Liver (tissue), 9 donors: Measurements from ENCODE around the gene FARP1. TPM values are rescaled to one million over a fixed set of nuclear protein-coding genes. Genes with fewer than 3 reads are reported as not detected.
A peak's percentile ranks its signal among the peaks of the same experiment; 100 is the strongest.

Experiments
- DNase-seq: peaks from one replicate; pipeline ENCODE4 v3.0.0-alpha.2; 2017; ENCODE audit warnings: low spot score
- H3K27ac ChIP-seq, 2 donors: one replicate each; pipeline ENCODE4 v1.7.0; 2013; ENCODE audit warnings: inconsistent platforms in 2 of 2, low read length in 2 of 2, control low read depth in 1 of 2, low read depth in 1 of 2, mild to moderate bottlenecking in 1 of 2
- H3K27me3 ChIP-seq, 4 donors: one replicate each; pipeline versions ENCODE4 v1.6.1 to v1.7.0; 2013; ENCODE audit warnings: low read length in 3 of 4, inconsistent platforms in 1 of 4, mild to moderate bottlenecking in 1 of 4, moderate library complexity in 1 of 4; ENCODE audit not compliant: control insufficient read depth in 4 of 4, insufficient read depth in 4 of 4
- H3K36me3 ChIP-seq, 4 donors: one replicate each; pipeline versions ENCODE4 v1.6.1 to v1.7.0; 2013; ENCODE audit warnings: low read length in 3 of 4, mild to moderate bottlenecking in 3 of 4, low read depth in 1 of 4, moderate library complexity in 1 of 4; ENCODE audit not compliant: control insufficient read depth in 4 of 4, insufficient read depth in 3 of 4
- H3K4me1 ChIP-seq, 4 donors: one replicate each; pipeline versions ENCODE4 v1.6.1 to v1.7.0; 2013; ENCODE audit warnings: low read length in 3 of 4, mild to moderate bottlenecking in 3 of 4, moderate library complexity in 1 of 4; ENCODE audit not compliant: control insufficient read depth in 4 of 4, insufficient read depth in 4 of 4
- H3K4me3 ChIP-seq, 3 donors: one replicate each; pipeline versions ENCODE4 v1.6.1 to v1.7.0; 2013; ENCODE audit warnings: low read length in 3 of 3, control low read depth in 1 of 3, low read depth in 1 of 3, mild to moderate bottlenecking in 1 of 3
- H3K9ac ChIP-seq, 2 donors: one replicate each; pipeline ENCODE4 v1.7.0; 2013; ENCODE audit warnings: low read length in 2 of 2, mild to moderate bottlenecking in 2 of 2, moderate library complexity in 2 of 2, control low read depth in 1 of 2, low read depth in 1 of 2
- H3K9me3 ChIP-seq, 4 donors: one replicate each; pipeline versions ENCODE4 v1.6.1 to v1.7.0; 2013; ENCODE audit warnings: low read length in 3 of 4; ENCODE audit not compliant: control insufficient read depth in 4 of 4
- FOXA1 ChIP-seq: IDR thresholded peaks from 2 replicates; pipeline ENCODE4 v1.6.1; 2016; ENCODE audit warnings: antibody characterized with exemption
- FOXA2 ChIP-seq: IDR thresholded peaks from 2 replicates; pipeline ENCODE4 v1.6.1; 2016; ENCODE audit warnings: antibody characterized with exemption
- HNF4G ChIP-seq: IDR thresholded peaks from 2 replicates; pipeline ENCODE4 v1.6.1; 2016; ENCODE audit warnings: antibody characterized with exemption
- JUND ChIP-seq, 2 donors: IDR thresholded peaks; 2 replicates each; pipeline ENCODE4 v1.6.1; 2016; ENCODE audit warnings: antibody characterized with exemption in 2 of 2
- NR2F2 ChIP-seq: IDR thresholded peaks from 2 replicates; pipeline ENCODE4 v1.6.1; 2016; ENCODE audit warnings: antibody characterized with exemption
- RAD21 ChIP-seq, 2 donors: IDR thresholded peaks; 2 replicates each; pipeline ENCODE4 v1.6.1; 2016; ENCODE audit warnings: antibody characterized with exemption in 2 of 2, mild to moderate bottlenecking in 2 of 2
- RXRA ChIP-seq, 2 donors: IDR thresholded peaks; 2 replicates each; pipeline ENCODE4 v1.6.1; 2017 to 2018; ENCODE audit warnings: antibody characterized with exemption in 2 of 2, mild to moderate bottlenecking in 1 of 2
- TAF1 ChIP-seq: conservative IDR thresholded peaks from 2 replicates; pipeline ENCODE4 v1.6.1; 2016; ENCODE audit warnings: antibody characterized with exemption, mild to moderate bottlenecking
- WGBS: extraction: QIAGEN DNeasy Blood & Tissue Kit; methylation state at CpG from one replicate; pipeline ENCODE4 v1.1.7; 2013; 5-methylcytosine and 5-hydroxymethylcytosine counted together
- polyA plus RNA-seq, 2 donors: library from polyadenylated mRNA; stranded (reverse) in 1 of 2; unstranded in 1 of 2; fragments of 200-250 nt in 1 of 2; fragments of >200 nt in 1 of 2; fragmentation: Nextera tagmentation in 1 of 2; extraction: Ambion mirVana in 1 of 2; gene quantifications; one replicate each; pipeline versions ENCODE4 v1.2.1 to v1.2.3, GENCODE V29; 2013 to 2015
- total RNA-seq, 2 donors: library from RNA; depleted of rRNA; stranded (reverse); fragments of >200 nt; gene quantifications; one replicate each; pipeline ENCODE4 v1.2.3, GENCODE V29; 2014
- TF ChIP-seq, protein P1 (sequence below): IDR thresholded peaks from 2 replicates; pipeline ENCODE4 v1.6.1; 2016; ENCODE audit warnings: antibody characterized with exemption
- TF ChIP-seq, protein P2 (sequence below): IDR thresholded peaks from 2 replicates; pipeline ENCODE4 v1.6.1; 2016; ENCODE audit warnings: antibody characterized with exemption
- TF ChIP-seq, protein P3 (sequence below): IDR thresholded peaks from 2 replicates; pipeline ENCODE4 v1.6.1; 2016; ENCODE audit warnings: antibody characterized with exemption
- TF ChIP-seq, protein P4 (sequence below): IDR thresholded peaks from 2 replicates; pipeline ENCODE4 v1.6.1; 2016; ENCODE audit warnings: antibody characterized with exemption, mild to moderate bottlenecking
- TF ChIP-seq, protein P5 (sequence below): fragments of 150-350 bp; IDR thresholded peaks from 2 replicates; pipeline ENCODE4 v1.5.1; 2017; ENCODE audit warnings: improper control_type of control experiment, low read depth, low read length; ENCODE audit not compliant: missing input control
- donor health status: healthy.
- donor health status: healthy.
- donor health status: healthy.
- donor health status: healthy.
- donor health status: healthy.

Gene FARP1
- total and polyA plus RNA-seq, 4 donors: 28.4 to 62.6 (median 39.8) TPM

DNA sequence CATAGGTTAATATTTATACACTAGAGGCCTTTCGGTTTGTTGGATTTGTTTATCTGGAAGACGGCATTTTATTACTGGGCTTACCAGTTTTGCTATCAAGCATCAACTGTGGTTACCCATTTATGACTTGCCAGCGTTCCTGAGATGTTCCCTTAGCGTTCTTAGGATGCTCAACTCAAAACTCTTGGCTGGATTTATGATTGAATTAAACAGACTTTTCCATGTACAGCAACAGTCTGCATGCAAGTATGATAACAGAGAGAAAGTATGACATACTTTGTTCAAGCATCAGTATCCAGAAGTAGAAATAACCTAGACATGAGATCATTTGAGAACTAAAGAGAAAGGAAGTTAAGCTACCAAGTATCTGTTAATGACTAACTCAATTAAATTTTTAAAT lies 64.1 kb downstream of the FARP1 start:
- Histone ChIP-seq H3K9me3 (peaks cover 0 to 3% (median 0%) of the 10 kb centered on the region in 4 donors), H3K36me3 (no peaks in the 10 kb centered on the region), H3K27me3 (no peaks in the 10 kb centered on the region), H3K27ac (peak overlapping the region in 1 of 2 donors; percentile 36), H3K9ac (no peak overlapping the region), H3K4me1 (peaks cover 1 to 24% (median 16%) of the 10 kb centered on the region in 4 donors), H3K4me3 (no peak overlapping the region)
- 74% methylated on average over 4 of the region's 4 CpGs for WGBS
- DNase-seq: no peak
- no peak for TF ChIP-seq FOXA2
- no peak for TF ChIP-seq RAD21 (IDR thresholded peaks at IDR 0.05)
- no peak for TF ChIP-seq HNF4G
- TF ChIP-seq NR2F2: no peak
- TF ChIP-seq, protein P1, sequence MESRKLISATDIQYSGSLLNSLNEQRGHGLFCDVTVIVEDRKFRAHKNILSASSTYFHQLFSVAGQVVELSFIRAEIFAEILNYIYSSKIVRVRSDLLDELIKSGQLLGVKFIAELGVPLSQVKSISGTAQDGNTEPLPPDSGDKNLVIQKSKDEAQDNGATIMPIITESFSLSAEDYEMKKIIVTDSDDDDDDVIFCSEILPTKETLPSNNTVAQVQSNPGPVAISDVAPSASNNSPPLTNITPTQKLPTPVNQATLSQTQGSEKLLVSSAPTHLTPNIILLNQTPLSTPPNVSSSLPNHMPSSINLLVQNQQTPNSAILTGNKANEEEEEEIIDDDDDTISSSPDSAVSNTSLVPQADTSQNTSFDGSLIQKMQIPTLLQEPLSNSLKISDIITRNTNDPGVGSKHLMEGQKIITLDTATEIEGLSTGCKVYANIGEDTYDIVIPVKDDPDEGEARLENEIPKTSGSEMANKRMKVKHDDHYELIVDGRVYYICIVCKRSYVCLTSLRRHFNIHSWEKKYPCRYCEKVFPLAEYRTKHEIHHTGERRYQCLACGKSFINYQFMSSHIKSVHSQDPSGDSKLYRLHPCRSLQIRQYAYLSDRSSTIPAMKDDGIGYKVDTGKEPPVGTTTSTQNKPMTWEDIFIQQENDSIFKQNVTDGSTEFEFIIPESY: no peak
- TF ChIP-seq JUND (IDR thresholded peaks at IDR 0.05): no peak
- TF ChIP-seq, protein P2, sequence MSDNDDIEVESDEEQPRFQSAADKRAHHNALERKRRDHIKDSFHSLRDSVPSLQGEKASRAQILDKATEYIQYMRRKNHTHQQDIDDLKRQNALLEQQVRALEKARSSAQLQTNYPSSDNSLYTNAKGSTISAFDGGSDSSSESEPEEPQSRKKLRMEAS: no peak
- TF ChIP-seq, protein P3, sequence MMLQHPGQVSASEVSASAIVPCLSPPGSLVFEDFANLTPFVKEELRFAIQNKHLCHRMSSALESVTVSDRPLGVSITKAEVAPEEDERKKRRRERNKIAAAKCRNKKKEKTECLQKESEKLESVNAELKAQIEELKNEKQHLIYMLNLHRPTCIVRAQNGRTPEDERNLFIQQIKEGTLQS: no peak

DNA sequence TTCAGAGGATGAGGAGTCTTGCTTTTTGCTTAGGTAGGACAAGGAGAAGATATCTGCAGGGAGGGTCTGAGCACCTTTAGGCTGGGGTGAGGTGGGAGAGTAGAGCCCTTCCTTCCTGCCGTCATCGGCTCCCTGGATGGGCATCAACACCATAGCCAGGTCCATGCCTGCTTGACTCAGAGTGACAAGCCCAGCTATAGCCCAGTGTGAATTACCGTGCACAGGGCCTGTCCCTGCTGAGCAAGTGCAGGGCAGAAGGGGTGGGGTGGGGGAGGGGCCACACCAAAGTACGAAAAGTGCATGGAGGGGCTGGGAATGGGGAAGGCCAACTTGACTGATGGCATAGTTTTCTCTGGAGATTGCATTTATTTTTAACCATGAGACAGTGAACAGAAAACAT lies 64.5 kb downstream of the FARP1 start:
- no peak for DNase-seq
- 77% methylated on average over 4 of the region's 4 CpGs for WGBS
- no peaks in the 10 kb centered on the region for H3K27me3 ChIP-seq
- H3K4me3 ChIP-seq: no peak overlapping the region
- peaks cover 0 to 20% (median 14%) of the 10 kb centered on the region in 4 donors for H3K4me1 ChIP-seq
- H3K9ac ChIP-seq: no peak overlapping the region
- H3K9me3 ChIP-seq: peaks cover 0 to 3% (median 0%) of the 10 kb centered on the region in 4 donors
- TF ChIP-seq, protein P4, sequence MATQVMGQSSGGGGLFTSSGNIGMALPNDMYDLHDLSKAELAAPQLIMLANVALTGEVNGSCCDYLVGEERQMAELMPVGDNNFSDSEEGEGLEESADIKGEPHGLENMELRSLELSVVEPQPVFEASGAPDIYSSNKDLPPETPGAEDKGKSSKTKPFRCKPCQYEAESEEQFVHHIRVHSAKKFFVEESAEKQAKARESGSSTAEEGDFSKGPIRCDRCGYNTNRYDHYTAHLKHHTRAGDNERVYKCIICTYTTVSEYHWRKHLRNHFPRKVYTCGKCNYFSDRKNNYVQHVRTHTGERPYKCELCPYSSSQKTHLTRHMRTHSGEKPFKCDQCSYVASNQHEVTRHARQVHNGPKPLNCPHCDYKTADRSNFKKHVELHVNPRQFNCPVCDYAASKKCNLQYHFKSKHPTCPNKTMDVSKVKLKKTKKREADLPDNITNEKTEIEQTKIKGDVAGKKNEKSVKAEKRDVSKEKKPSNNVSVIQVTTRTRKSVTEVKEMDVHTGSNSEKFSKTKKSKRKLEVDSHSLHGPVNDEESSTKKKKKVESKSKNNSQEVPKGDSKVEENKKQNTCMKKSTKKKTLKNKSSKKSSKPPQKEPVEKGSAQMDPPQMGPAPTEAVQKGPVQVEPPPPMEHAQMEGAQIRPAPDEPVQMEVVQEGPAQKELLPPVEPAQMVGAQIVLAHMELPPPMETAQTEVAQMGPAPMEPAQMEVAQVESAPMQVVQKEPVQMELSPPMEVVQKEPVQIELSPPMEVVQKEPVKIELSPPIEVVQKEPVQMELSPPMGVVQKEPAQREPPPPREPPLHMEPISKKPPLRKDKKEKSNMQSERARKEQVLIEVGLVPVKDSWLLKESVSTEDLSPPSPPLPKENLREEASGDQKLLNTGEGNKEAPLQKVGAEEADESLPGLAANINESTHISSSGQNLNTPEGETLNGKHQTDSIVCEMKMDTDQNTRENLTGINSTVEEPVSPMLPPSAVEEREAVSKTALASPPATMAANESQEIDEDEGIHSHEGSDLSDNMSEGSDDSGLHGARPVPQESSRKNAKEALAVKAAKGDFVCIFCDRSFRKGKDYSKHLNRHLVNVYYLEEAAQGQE: no peak
- TF ChIP-seq FOXA2 (no peak), TAF1 (no peak)
- TF ChIP-seq, protein P2: no peak
- no peaks in the 10 kb centered on the region for H3K36me3 ChIP-seq
- peak overlapping the region; percentile 2 to 36 for H3K27ac ChIP-seq

DNA sequence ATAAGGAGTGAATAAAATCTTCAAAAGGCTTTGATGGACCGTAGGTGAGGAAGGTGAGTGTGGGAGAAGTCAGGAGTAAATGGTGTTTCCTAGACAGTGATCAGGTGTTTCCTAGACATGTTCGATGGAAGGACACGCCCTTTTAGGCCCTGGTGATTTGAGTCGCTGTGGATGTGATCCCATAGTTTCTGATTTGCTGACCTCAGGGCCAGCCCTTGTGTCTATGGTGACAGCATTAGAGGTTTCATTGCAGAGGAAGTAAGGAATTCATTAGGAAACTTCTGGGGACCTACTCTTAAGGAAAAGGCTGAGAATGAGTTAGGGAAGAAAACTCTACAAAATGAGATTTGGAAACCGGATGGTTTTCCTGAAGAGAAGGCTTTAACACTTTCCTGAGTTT lies 65.7 kb downstream of the FARP1 start:
- WGBS: 92% methylated on average over 5 of the region's 5 CpGs
- no peaks in the 10 kb centered on the region for H3K27me3 ChIP-seq
- H3K27ac ChIP-seq: no peak overlapping the region
- TF ChIP-seq FOXA1 (no peak), FOXA2 (no peak), TAF1 (no peak), JUND (IDR thresholded peaks at IDR 0.05) (no peak), RAD21 (IDR thresholded peaks at IDR 0.05) (no peak), RXRA (IDR thresholded peaks at IDR 0.05) (no peak)
- TF ChIP-seq, protein P5, sequence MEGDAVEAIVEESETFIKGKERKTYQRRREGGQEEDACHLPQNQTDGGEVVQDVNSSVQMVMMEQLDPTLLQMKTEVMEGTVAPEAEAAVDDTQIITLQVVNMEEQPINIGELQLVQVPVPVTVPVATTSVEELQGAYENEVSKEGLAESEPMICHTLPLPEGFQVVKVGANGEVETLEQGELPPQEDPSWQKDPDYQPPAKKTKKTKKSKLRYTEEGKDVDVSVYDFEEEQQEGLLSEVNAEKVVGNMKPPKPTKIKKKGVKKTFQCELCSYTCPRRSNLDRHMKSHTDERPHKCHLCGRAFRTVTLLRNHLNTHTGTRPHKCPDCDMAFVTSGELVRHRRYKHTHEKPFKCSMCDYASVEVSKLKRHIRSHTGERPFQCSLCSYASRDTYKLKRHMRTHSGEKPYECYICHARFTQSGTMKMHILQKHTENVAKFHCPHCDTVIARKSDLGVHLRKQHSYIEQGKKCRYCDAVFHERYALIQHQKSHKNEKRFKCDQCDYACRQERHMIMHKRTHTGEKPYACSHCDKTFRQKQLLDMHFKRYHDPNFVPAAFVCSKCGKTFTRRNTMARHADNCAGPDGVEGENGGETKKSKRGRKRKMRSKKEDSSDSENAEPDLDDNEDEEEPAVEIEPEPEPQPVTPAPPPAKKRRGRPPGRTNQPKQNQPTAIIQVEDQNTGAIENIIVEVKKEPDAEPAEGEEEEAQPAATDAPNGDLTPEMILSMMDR: no peak
- TF ChIP-seq, protein P2: no peak
- TF ChIP-seq, protein P1: no peak
- TF ChIP-seq, protein P3: no peak

More for the DNA sequence above, 65.7 kb downstream of the FARP1 start:
- Histone ChIP-seq H3K9me3 (peaks cover 0 to 3% (median 0%) of the 10 kb centered on the region in 4 donors), H3K36me3 (peaks cover 0 to 2% (median under 1%) of the 10 kb centered on the region in 4 donors), H3K4me1 (peaks cover 0 to 11% (median 8%) of the 10 kb centered on the region in 4 donors), H3K9ac (no peak overlapping the region), H3K4me3 (no peak overlapping the region)
- no peak for DNase-seq
